B cell (primary cell): Measurements from ENCODE around the gene SAT2. TPM values are rescaled to one million over a fixed set of nuclear protein-coding genes. Genes with fewer than 3 reads are reported as not detected.

Experiments used
- ATAC-seq: fragments of 200-7000 bp; cut with Tn5 transposase; one replicate; pipeline ENCODE4 v1.10.0; 2021; ENCODE audit warnings: low read depth, mild to moderate bottlenecking, moderate number of reproducible peaks, moderate library complexity
- CTCF ChIA-PET: fragments of 350-600 bp; sonication (Branson Sonifier 250); formaldehyde crosslinking; loops from one replicate; lab custom pipeline; 2021; ENCODE audit warnings: antibody characterized with exemption, inconsistent platforms; lab: Charles Lee
- POLR2A ChIA-PET: fragments of 350-600 bp; sonication (Branson Sonifier 250); formaldehyde crosslinking; loops from one replicate; lab custom pipeline; 2021; ENCODE audit warnings: antibody characterized with exemption; lab: Charles Lee
- DNase-seq: peaks from one replicate; pipeline ENCODE4 v3.0.0; 2013
- H2AFZ ChIP-seq: 2 replicates; pipeline ENCODE4 v1.6.1; 2012; ENCODE audit warnings: mild to moderate bottlenecking, low read depth, low read length; ENCODE audit not compliant: insufficient read depth, poor library complexity, severe bottlenecking
- H3K27ac ChIP-seq, 2 donors: 1 replicate in 1 of 2; 2 replicates in 1 of 2; pipeline ENCODE4 v1.5.1; 2012 to 2013; ENCODE audit warnings: low read length in 2 of 2, mild to moderate bottlenecking in 2 of 2, moderate library complexity in 1 of 2
- H3K27me3 ChIP-seq, 4 experiments: fragments of 200-600 bp in 1 of 4; sonication (generic) in 1 of 4; replicated peaks in 1 of 4; 1 replicate in 2 of 4; 2 replicates in 2 of 4; pipeline versions ENCODE4 v1.6.1 to v1.7.0; 2013 to 2016; ENCODE audit warnings: low read length in 3 of 4, mild to moderate bottlenecking in 2 of 4, mixed read lengths in 1 of 4, moderate library complexity in 1 of 4; ENCODE audit not compliant: insufficient read depth in 4 of 4, control insufficient read depth in 3 of 4; ENCODE audit errors: control extremely low read depth in 1 of 4
- H3K36me3 ChIP-seq, 2 experiments: replicated peaks in 1 of 2; 1 replicate in 1 of 2; 2 replicates in 1 of 2; pipeline versions ENCODE4 v1.6.1 to v1.7.1; 2013; ENCODE audit warnings: low read length in 1 of 2; ENCODE audit not compliant: insufficient read depth in 2 of 2, control insufficient read depth in 1 of 2; ENCODE audit errors: control extremely low read depth in 1 of 2, extremely low read depth in 1 of 2
- H3K4me1 ChIP-seq, 2 donors: fragments of 200-600 bp in 1 of 2; sonication (generic) in 1 of 2; 1 replicate in 1 of 2; 2 replicates in 1 of 2; pipeline versions ENCODE4 v1.5.1 to v1.6.1; 2013 to 2017; ENCODE audit warnings: low read length in 2 of 2; ENCODE audit not compliant: control insufficient read depth in 2 of 2, insufficient read depth in 2 of 2
- H3K4me2 ChIP-seq: replicated peaks from 2 replicates; pipeline ENCODE3; 2012; ENCODE audit warnings: mild to moderate bottlenecking, low read depth, low read length; ENCODE audit not compliant: poor library complexity, severe bottlenecking
- H3K4me3 ChIP-seq, 5 experiments: fragments of 200-600 bp in 1 of 5; sonication (generic) in 1 of 5; 1 replicate in 3 of 5; 2 replicates in 2 of 5; pipeline versions ENCODE4 v1.5.1 to v1.7.0; 2011 to 2016; ENCODE audit warnings: low read length in 4 of 5, mild to moderate bottlenecking in 4 of 5, low read depth in 2 of 5, control low read depth in 1 of 5, moderate library complexity in 1 of 5; ENCODE audit not compliant: insufficient read depth in 1 of 5; ENCODE audit errors: control extremely low read depth in 1 of 5, extremely low read depth in 1 of 5
- H3K79me2 ChIP-seq: fragments of 200-600 bp; sonication (generic); one replicate; pipeline ENCODE4 v1.6.0; 2016; ENCODE audit warnings: low read length; ENCODE audit not compliant: control insufficient read depth, insufficient read depth
- H3K9ac ChIP-seq: fragments of 200-600 bp; sonication (generic); 2 replicates; pipeline ENCODE4 v1.6.1; 2017; ENCODE audit warnings: mild to moderate bottlenecking, low read length, moderate library complexity
- H3K9me3 ChIP-seq, 3 donors: one replicate each; pipeline versions ENCODE4 v1.6.1 to v1.7.1; 2013; ENCODE audit warnings: low read length in 2 of 3; ENCODE audit not compliant: control insufficient read depth in 2 of 3, insufficient read depth in 1 of 3; ENCODE audit errors: control extremely low read depth in 1 of 3
- H4K20me1 ChIP-seq: 2 replicates; pipeline ENCODE4 v1.6.0; 2012; ENCODE audit warnings: mild to moderate bottlenecking, low read length; ENCODE audit not compliant: insufficient read depth, control insufficient read depth, poor library complexity, severe bottlenecking
- H3K27ac Mint-ChIP-seq: one replicate; pipeline ENCODE4 v1.8.0; 2021; ENCODE audit warnings: mixed read lengths
- H3K27me3 Mint-ChIP-seq: one replicate; pipeline ENCODE4 v1.8.0; 2021; ENCODE audit warnings: mixed read lengths
- H3K4me1 Mint-ChIP-seq: one replicate; pipeline ENCODE4 v1.8.0; 2021; ENCODE audit warnings: mixed read lengths
- H3K4me3 Mint-ChIP-seq: one replicate; pipeline ENCODE4 v1.8.0; 2021; ENCODE audit warnings: mixed read lengths
- H3K9me3 Mint-ChIP-seq: one replicate; pipeline ENCODE4 v1.8.0; 2022; ENCODE audit warnings: mixed read lengths; ENCODE audit not compliant: insufficient read depth
- CTCF ChIP-seq: fragments of 200-600 bp; IDR thresholded peaks from one replicate; pipeline ENCODE4 v1.8.0; 2022; ENCODE audit warnings: antibody characterized with exemption, mild to moderate bottlenecking
- EZH2 ChIP-seq: IDR thresholded peaks from 2 replicates; pipeline ENCODE4 v1.6.1; 2012; ENCODE audit warnings: borderline replicate concordance, low read depth, mild to moderate bottlenecking, moderate library complexity, low read length; ENCODE audit not compliant: insufficient read depth, poor library complexity, severe bottlenecking
- WGBS: methylation state at CpG from one replicate; pipeline ENCODE4 v1.1.5; 2013; ENCODE audit warnings: missing lambda C conversion rate; ENCODE audit not compliant: insufficient coverage; 5-methylcytosine and 5-hydroxymethylcytosine counted together
- intact Hi-C: fragments of 100-400 bp; cut with micrococcal nuclease; formaldehyde crosslinking; loops from one replicate; pipeline ENCODE4 v1.10.0; 2022
- polyA plus RNA-seq: library from polyadenylated mRNA; depleted of rRNA; stranded (reverse); fragments of >200 nt; gene quantifications from 2 replicates; pipeline ENCODE4 v1.2.3, GENCODE V29; 2012
- total RNA-seq, 2 donors: library from RNA; stranded (reverse); fragments of 120-200 nt in 1 of 2; gene quantifications; 1 replicate in 1 of 2; 2 replicates in 1 of 2; pipeline versions ENCODE4 v1.2.3 to v1.2.4, GENCODE V29; 2013 to 2022

The SAT2 gene
- total and polyA plus RNA-seq, 2 donors (not counting 1 experiment from before 2014, with no cell fraction given), result 33.8 to 68.8 TPM

DNA sequence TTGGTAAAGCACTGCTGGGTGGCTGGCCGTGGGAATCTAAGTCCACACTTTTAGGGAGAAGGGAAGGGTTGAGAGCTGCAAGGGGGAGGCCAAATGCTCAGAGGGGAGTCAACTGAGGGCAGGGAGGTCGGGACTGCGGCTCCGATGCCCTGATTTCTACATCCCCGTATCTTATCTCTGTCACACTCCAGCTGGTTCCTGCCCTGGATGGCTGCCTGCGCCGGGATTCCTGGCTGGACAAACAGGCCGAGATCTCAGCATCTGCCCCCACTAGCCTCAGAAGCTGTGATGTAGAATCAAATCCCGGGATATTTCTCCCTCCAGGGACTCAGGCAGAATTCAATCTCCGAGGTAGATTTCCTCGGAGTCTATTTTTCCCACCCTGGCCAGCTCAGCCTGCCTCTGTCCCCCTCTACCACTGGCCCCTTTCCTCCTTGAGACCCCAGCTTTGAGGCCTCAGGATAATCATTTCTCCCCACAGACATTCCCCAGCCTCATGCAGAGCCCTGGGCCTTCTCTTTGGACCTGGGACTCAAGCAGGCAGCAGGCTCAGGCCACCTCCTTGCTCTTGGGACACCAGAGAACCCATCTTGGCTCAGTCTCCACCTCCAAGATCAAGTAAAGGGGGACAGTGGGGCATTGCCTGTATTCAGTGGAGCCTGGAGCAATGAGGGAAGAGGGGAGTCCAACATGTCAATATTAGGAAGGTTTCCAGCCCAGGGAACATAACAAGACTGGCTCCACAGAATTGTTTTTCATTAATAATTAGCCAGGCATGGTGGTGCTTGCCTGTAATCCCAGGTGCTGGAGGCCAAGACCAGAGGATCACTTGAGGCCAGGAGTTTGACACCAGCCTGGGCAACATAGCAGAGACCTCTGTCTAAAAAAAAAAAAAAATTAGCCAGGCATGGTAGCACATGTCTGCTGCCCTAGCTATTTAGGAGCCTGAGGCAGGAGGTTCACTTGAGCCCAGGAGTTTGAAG is 4.1 kb upstream of the SAT2 start:
- Mint-ChIP-seq H3K4me3 (no peak overlapping the region), H3K27ac (no peak overlapping the region), H3K4me1 (peaks cover 11% of the 10 kb centered on the region), H3K27me3 (no peaks in the 10 kb centered on the region), H3K9me3 (no peaks in the 10 kb centered on the region)
- H3K4me1 ChIP-seq, result peaks cover 5 to 10% of the 10 kb centered on the region in 2 donors
- H3K4me2 ChIP-seq, result no peak overlapping the region
- ChIA-PET POLR2A (no interaction called here), CTCF (interaction anchor here (0.7 to 4.6 kb wide), 12 partner anchors 10 to 148 kb away, joined by 3 to 35 read pairs (median 5); partner anchors contain the start of genes ATP1B2, FXR2, SOX15 and TP53)
- DNase-seq (no peak), ATAC-seq (no peak)
- WGBS, result 90% methylated on average over 11 of the region's 11 CpGs
- no peak overlapping the region for H3K27ac ChIP-seq
- H3K79me2 ChIP-seq, result peaks cover 9% of the 10 kb centered on the region
- no peaks in the 10 kb centered on the region for H3K9me3 ChIP-seq
- H3K4me3 ChIP-seq, result no peak overlapping the region
- H2AFZ ChIP-seq, result no peak overlapping the region
- H4K20me1 ChIP-seq, result no peaks in the 10 kb centered on the region
- H3K27me3 ChIP-seq, result no peaks in the 10 kb centered on the region
- H3K36me3 ChIP-seq, result no peaks in the 10 kb centered on the region
- TF ChIP-seq EZH2 (no peak), CTCF (no peak)
- intact Hi-C loops, result loop anchor here (1.0 kb wide), 1 partner anchor 57 kb away; the partner anchor contains the start of gene WRAP53
- no peak overlapping the region for H3K9ac ChIP-seq
